ENCODE measurements around the gene SLC8A3.

The SLC8A3 gene

DNA sequence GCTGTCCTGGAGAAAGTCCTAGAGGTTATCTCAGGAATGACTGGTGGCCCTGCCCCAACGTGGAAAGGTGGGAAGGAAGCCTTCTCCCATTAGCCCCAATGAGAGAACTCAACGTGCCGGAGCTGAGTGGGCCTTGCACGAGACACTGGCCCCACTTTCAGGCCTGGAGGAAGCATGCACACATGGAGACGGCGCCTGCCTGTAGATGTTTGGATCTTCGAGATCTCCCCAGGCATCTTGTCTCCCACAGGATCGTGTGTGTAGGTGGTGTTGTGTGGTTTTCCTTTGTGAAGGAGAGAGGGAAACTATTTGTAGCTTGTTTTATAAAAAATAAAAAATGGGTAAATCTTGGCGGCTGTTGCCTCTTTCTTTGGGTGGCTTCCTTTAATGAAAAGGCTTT is 156.7 kb downstream of the SLC8A3 start:
- Histone ChIP-seq H3K14ac (ENCODE audit: low read length) (no peak overlapping the region), H3K36me3 (ENCODE audit: control insufficient read depth in 1 of 2, insufficient read depth in 2 of 2, low read length in 2 of 2) (no peaks in the 10 kb centered on the region), H3K4me2 (ENCODE audit: low read length) (no peak overlapping the region), H2AFZ (ENCODE audit: insufficient read depth, low read length, poor library complexity) (no peak overlapping the region), H3K27me3 (ENCODE audit: insufficient read depth, low read length) (no peaks in the 10 kb centered on the region), H2BK120ac (ENCODE audit: insufficient read depth, low read length, poor library complexity) (no peak overlapping the region), H3K9ac (ENCODE audit: low read length) (no peak overlapping the region), H3K4me3 (ENCODE audit: low read depth, low read length) (no peak overlapping the region), H4K91ac (ENCODE audit: low read depth, low read length) (no peak overlapping the region), H3K18ac (ENCODE audit: low read length) (no peak overlapping the region), H3K79me2 (ENCODE audit: control insufficient read depth, insufficient read depth, low read length, poor library complexity) (no peaks in the 10 kb centered on the region), H4K8ac (ENCODE audit: low read depth, low read length) (no peak overlapping the region), H3K9me3 (ENCODE audit: insufficient read depth, low read depth, low read length) (no peaks in the 10 kb centered on the region), H2AK5ac (ENCODE audit: low read length) (no peak overlapping the region), H3K23ac (ENCODE audit: low read length) (no peak overlapping the region), H2BK12ac (ENCODE audit: low read length) (no peak overlapping the region), H3K79me1 (ENCODE audit: low read length) (no peaks in the 10 kb centered on the region), H2BK5ac (ENCODE audit: low read depth, low read length, poor library complexity) (no peak overlapping the region), H4K12ac (ENCODE audit: low read depth, low read length) (no peak overlapping the region), H3K27ac (ENCODE audit: low read depth, low read length) (no peak overlapping the region), H3K4me1 (ENCODE audit: control insufficient read depth in 1 of 2, insufficient read depth in 2 of 2, low read length in 2 of 2) (peaks cover 5 to 6% of the 10 kb centered on the region in 2 experiments), H3K4ac (ENCODE audit: low read depth, low read length) (no peak overlapping the region)
- whole genome bisulfite sequencing (ENCODE audit: extremely low coverage, insufficient coverage, insufficient read length), result no CpG with 5 or more reads among the region's 9 CpGs
- DNase-seq, result no peak

DNA sequence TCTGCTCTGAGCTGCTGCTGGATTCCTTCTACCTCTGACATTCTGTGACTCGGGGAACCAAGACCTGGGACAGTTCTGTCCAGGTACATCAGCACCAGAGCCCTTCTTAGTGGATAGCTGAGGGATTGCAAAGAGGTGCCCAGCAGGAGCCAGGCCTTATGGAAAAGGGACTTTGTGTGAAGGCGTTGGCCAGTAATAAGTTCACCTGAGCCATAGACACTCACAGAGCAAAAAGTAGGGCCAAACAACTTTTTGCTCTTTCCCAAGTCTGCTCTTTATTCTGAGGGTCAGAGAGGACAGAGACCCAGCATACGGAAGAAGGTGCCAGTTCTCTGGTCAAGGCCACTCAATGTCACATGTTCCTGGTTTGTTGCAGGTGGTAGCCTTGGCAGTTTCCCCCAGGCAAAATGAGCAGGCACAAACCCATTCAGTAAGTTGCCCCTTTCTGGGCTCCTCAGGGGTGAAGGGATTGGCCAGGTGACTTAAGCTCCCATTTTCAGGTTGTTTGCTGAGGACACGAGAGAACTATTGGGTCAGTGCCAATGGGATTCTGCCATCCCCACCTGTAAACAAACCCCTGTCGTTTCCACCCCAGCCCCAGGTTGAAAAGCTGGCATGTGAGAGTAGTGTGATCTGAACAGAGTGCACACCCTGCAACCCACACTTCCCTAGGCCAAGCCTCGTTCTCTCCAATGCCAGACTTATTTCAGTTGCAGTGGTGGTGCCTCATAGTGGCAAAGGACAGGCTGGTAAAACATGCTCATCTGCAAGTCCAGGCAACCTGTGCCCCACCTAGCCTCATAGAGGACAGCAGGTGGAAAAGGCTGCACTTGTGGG is 159.2 kb downstream of the SLC8A3 start:
- H4K91ac ChIP-seq (ENCODE audit: low read depth, low read length), result no peak overlapping the region
- H3K4me3 ChIP-seq (ENCODE audit: low read depth, low read length), result no peak overlapping the region
- no peak overlapping the region for H3K27ac ChIP-seq (ENCODE audit: low read depth, low read length)
- no peak overlapping the region for H3K4me2 ChIP-seq (ENCODE audit: low read length)
- H3K14ac ChIP-seq (ENCODE audit: low read length), result no peak overlapping the region
- no peak overlapping the region for H3K9ac ChIP-seq (ENCODE audit: low read length)
- H3K4me1 ChIP-seq (ENCODE audit: control insufficient read depth in 1 of 2, insufficient read depth in 2 of 2, low read length in 2 of 2), result peaks cover 5 to 6% of the 10 kb centered on the region in 2 experiments
- H2BK12ac ChIP-seq (ENCODE audit: low read length), result no peak overlapping the region
- no peaks in the 10 kb centered on the region for H3K36me3 ChIP-seq (ENCODE audit: control insufficient read depth in 1 of 2, insufficient read depth in 2 of 2, low read length in 2 of 2)
- no peak overlapping the region for H2BK5ac ChIP-seq (ENCODE audit: low read depth, low read length, poor library complexity)
- H4K12ac ChIP-seq (ENCODE audit: low read depth, low read length), result no peak overlapping the region
- no peak overlapping the region for H3K23ac ChIP-seq (ENCODE audit: low read length)
- DNase-seq, result no peak
- WGBS (ENCODE audit: extremely low coverage, insufficient coverage, insufficient read length), result no CpG with 5 or more reads among the region's 6 CpGs
- H3K27me3 ChIP-seq (ENCODE audit: insufficient read depth, low read length), result no peaks in the 10 kb centered on the region
- H3K79me2 ChIP-seq (ENCODE audit: control insufficient read depth, insufficient read depth, low read length, poor library complexity), result no peaks in the 10 kb centered on the region
- H2AFZ ChIP-seq (ENCODE audit: insufficient read depth, low read length, poor library complexity), result no peak overlapping the region
- H3K18ac ChIP-seq (ENCODE audit: low read length), result no peak overlapping the region
- no peak overlapping the region for H2BK120ac ChIP-seq (ENCODE audit: insufficient read depth, low read length, poor library complexity)
- no peaks in the 10 kb centered on the region for H3K79me1 ChIP-seq (ENCODE audit: low read length)
- H4K8ac ChIP-seq (ENCODE audit: low read depth, low read length), result no peak overlapping the region
- no peak overlapping the region for H2AK5ac ChIP-seq (ENCODE audit: low read length)
- H3K9me3 ChIP-seq (ENCODE audit: insufficient read depth, low read depth, low read length), result peaks cover 2% of the 10 kb centered on the region
- H3K4ac ChIP-seq (ENCODE audit: low read depth, low read length), result no peak overlapping the region

DNA sequence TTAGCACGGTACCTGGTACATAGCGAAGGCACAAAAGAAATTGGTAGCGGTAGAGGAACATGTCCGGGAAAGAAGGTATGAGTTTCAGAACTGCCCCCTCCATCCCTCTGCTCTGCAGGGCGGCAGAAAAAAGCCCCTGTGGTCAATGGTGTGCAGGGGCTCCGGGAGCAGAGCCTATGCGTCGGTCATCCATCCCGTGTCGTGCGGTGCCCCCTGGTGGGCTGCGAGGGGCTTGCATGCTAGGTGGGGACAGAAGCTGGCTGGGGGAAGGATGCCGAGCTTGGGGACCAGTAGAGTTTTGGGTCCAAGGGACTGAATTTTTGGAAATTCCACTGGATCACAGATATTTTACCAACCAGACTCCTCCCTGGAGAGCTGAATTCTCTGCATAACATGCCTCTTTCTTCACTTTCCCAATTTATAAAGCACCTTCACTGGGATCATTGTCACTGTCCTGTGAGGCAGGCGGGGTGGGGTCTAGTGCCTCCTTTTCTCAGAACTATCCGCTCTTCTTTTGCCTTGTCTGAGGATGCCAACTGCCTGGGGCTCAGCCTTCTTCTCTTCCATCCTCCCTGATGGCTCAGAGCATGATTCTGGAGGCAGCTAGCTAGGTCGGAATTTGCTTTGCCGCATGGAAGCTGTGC is 160.8 kb downstream of the SLC8A3 start:
- DNase-seq, result peak; percentile 48 to 76
- H3K14ac ChIP-seq (ENCODE audit: low read length), result no peak overlapping the region
- no peak overlapping the region for H4K12ac ChIP-seq (ENCODE audit: low read depth, low read length)
- no peak overlapping the region for H3K27ac ChIP-seq (ENCODE audit: low read depth, low read length)
- no peaks in the 10 kb centered on the region for H3K79me2 ChIP-seq (ENCODE audit: control insufficient read depth, insufficient read depth, low read length, poor library complexity)
- H3K4me3 ChIP-seq (ENCODE audit: low read depth, low read length), result no peak overlapping the region
- H3K9ac ChIP-seq (ENCODE audit: low read length), result no peak overlapping the region
- no peaks in the 10 kb centered on the region for H3K36me3 ChIP-seq (ENCODE audit: control insufficient read depth in 1 of 2, insufficient read depth in 2 of 2, low read length in 2 of 2)
- H3K18ac ChIP-seq (ENCODE audit: low read length), result no peak overlapping the region
- peaks cover 5 to 6% of the 10 kb centered on the region in 2 experiments for H3K4me1 ChIP-seq (ENCODE audit: control insufficient read depth in 1 of 2, insufficient read depth in 2 of 2, low read length in 2 of 2)
- no peak overlapping the region for H3K4me2 ChIP-seq (ENCODE audit: low read length)
- no peak overlapping the region for H3K23ac ChIP-seq (ENCODE audit: low read length)
- no peak overlapping the region for H2AK5ac ChIP-seq (ENCODE audit: low read length)
- no CpG with 5 or more reads among the region's 17 CpGs for WGBS (ENCODE audit: extremely low coverage, insufficient coverage, insufficient read length)
- H2BK120ac ChIP-seq (ENCODE audit: insufficient read depth, low read length, poor library complexity), result no peak overlapping the region
- no peak overlapping the region for H4K91ac ChIP-seq (ENCODE audit: low read depth, low read length)
- no peak overlapping the region for H2BK5ac ChIP-seq (ENCODE audit: low read depth, low read length, poor library complexity)
- H3K79me1 ChIP-seq (ENCODE audit: low read length), result no peaks in the 10 kb centered on the region
- no peak overlapping the region for H2AFZ ChIP-seq (ENCODE audit: insufficient read depth, low read length, poor library complexity)
- H4K8ac ChIP-seq (ENCODE audit: low read depth, low read length), result no peak overlapping the region
- H3K4ac ChIP-seq (ENCODE audit: low read depth, low read length), result no peak overlapping the region
- H3K27me3 ChIP-seq (ENCODE audit: insufficient read depth, low read length), result no peaks in the 10 kb centered on the region
- H2BK12ac ChIP-seq (ENCODE audit: low read length), result no peak overlapping the region
- peaks cover 2% of the 10 kb centered on the region for H3K9me3 ChIP-seq (ENCODE audit: insufficient read depth, low read depth, low read length)

DNA sequence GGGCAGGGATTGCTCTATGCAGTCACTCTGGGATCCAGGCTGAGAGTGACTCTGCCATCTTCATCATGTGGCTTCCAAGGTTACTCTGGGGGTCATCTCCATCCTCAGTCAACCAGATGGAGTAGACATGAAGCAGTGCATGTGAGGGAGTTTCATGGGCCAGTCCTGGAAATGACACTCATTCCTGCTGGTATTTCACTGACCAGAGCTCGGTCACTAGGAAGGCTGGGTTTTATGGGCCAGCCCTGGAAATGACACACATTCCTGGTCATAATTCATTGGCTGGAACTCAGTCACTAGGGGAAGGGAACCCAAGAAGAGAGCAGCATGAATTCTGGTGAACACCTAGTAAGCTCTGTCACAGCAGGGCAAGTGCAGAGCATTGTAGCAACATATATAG is 164.9 kb downstream of the SLC8A3 start:
- no peak for DNase-seq
- no peak overlapping the region for H3K27ac ChIP-seq (ENCODE audit: low read depth, low read length)
- H3K9ac ChIP-seq (ENCODE audit: low read length), result no peak overlapping the region
- H2BK5ac ChIP-seq (ENCODE audit: low read depth, low read length, poor library complexity), result no peak overlapping the region
- H3K14ac ChIP-seq (ENCODE audit: low read length), result no peak overlapping the region
- no peak overlapping the region for H4K12ac ChIP-seq (ENCODE audit: low read depth, low read length)
- H3K18ac ChIP-seq (ENCODE audit: low read length), result no peak overlapping the region
- H3K27me3 ChIP-seq (ENCODE audit: insufficient read depth, low read length), result no peaks in the 10 kb centered on the region
- no peak overlapping the region for H2AK5ac ChIP-seq (ENCODE audit: low read length)
- no peaks in the 10 kb centered on the region for H3K36me3 ChIP-seq (ENCODE audit: control insufficient read depth in 1 of 2, insufficient read depth in 2 of 2, low read length in 2 of 2)
- H3K4me1 ChIP-seq (ENCODE audit: control insufficient read depth in 1 of 2, insufficient read depth in 2 of 2, low read length in 2 of 2), result no peaks in the 10 kb centered on the region
- no peak overlapping the region for H2BK12ac ChIP-seq (ENCODE audit: low read length)
- H3K79me2 ChIP-seq (ENCODE audit: control insufficient read depth, insufficient read depth, low read length, poor library complexity), result no peaks in the 10 kb centered on the region
- H3K4ac ChIP-seq (ENCODE audit: low read depth, low read length), result no peak overlapping the region
- H2BK120ac ChIP-seq (ENCODE audit: insufficient read depth, low read length, poor library complexity), result no peak overlapping the region
- H3K4me2 ChIP-seq (ENCODE audit: low read length), result no peak overlapping the region
- peaks cover 4% of the 10 kb centered on the region for H3K9me3 ChIP-seq (ENCODE audit: insufficient read depth, low read depth, low read length)
- no peaks in the 10 kb centered on the region for H3K79me1 ChIP-seq (ENCODE audit: low read length)
- no peak overlapping the region for H2AFZ ChIP-seq (ENCODE audit: insufficient read depth, low read length, poor library complexity)
- no peak overlapping the region for H3K23ac ChIP-seq (ENCODE audit: low read length)
- H4K8ac ChIP-seq (ENCODE audit: low read depth, low read length), result no peak overlapping the region
- no CpG with 5 or more reads among the region's 1 CpG for WGBS (ENCODE audit: extremely low coverage, insufficient coverage, insufficient read length)
- no peak overlapping the region for H3K4me3 ChIP-seq (ENCODE audit: low read depth, low read length)
- no peak overlapping the region for H4K91ac ChIP-seq (ENCODE audit: low read depth, low read length)
